SK-N-SH (cell line): ENCODE results near the gene RTF2.

Experiments
- CHD2 ChIP-seq: fragments of 150-350 bp; IDR thresholded peaks from 2 replicates; pipeline ENCODE4 v1.6.1; 2018; ENCODE audit warnings: low read length; ENCODE audit not compliant: partially characterized antibody
- EP300 ChIP-seq, 2 experiments: IDR thresholded peaks; 2 replicates each; pipeline versions ENCODE4 v1.4.0 to v1.6.1; 2012; ENCODE audit warnings: borderline replicate concordance in 1 of 2, low read depth in 1 of 2, low read length in 1 of 2
- GABPA ChIP-seq: IDR thresholded peaks from 2 replicates; pipeline ENCODE4 v1.4.0; 2012; ENCODE audit warnings: low read depth, mild to moderate bottlenecking
- NFIC ChIP-seq: IDR thresholded peaks from 2 replicates; pipeline ENCODE4 v1.4.0; 2012; ENCODE audit warnings: borderline replicate concordance
- TEAD4 ChIP-seq: IDR thresholded peaks from 2 replicates; pipeline ENCODE4 v1.4.0; 2012; ENCODE audit warnings: mild to moderate bottlenecking, borderline replicate concordance; ENCODE audit not compliant: insufficient read depth
- YY1 ChIP-seq: IDR thresholded peaks from 2 replicates; pipeline ENCODE4 v1.4.0; 2012; ENCODE audit warnings: low read depth, mild to moderate bottlenecking
- TF ChIP-seq, protein P1 (sequence below): IDR thresholded peaks from 2 replicates; pipeline ENCODE4 v1.4.0; 2012; ENCODE audit warnings: low read depth
- TF ChIP-seq, protein P2 (sequence below): IDR thresholded peaks from 2 replicates; pipeline ENCODE4 v1.4.0; 2012; ENCODE audit warnings: low read depth, borderline replicate concordance
- TF ChIP-seq, protein P3 (sequence below): fragments of 150-350 bp; IDR thresholded peaks from 2 replicates; pipeline ENCODE4 v1.6.1; 2017; ENCODE audit warnings: antibody characterized with exemption, low read length, low read depth, borderline replicate concordance
- TF ChIP-seq, protein P4 (sequence below): fragments of 200-600 bp; sonication (generic); IDR thresholded peaks from 2 replicates; pipeline ENCODE4 v1.6.1; 2017; ENCODE audit warnings: antibody characterized with exemption, mild to moderate bottlenecking, moderate library complexity

DNA sequence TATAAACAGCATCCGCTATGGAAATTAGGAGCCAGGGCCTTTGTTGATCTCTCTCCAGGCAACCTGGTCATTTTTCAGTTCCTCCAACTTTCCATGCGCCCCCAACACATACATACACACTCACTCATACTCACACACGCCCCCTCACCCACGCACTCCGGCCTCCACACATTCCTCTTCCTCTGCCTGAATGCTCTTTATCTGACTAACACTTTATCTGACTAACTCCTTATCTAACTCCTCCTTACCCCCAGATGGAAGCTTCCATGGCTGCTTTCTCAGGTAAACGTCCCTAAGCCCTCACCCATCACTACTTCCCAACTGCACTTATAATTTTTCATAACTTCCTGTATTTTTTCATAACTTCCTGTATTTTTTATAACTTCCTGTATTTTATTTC lies 38.9 kb upstream of the RTF2 start:
- TF ChIP-seq, protein P1, sequence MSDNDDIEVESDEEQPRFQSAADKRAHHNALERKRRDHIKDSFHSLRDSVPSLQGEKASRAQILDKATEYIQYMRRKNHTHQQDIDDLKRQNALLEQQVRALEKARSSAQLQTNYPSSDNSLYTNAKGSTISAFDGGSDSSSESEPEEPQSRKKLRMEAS, result no peak
- TF ChIP-seq, protein P2, sequence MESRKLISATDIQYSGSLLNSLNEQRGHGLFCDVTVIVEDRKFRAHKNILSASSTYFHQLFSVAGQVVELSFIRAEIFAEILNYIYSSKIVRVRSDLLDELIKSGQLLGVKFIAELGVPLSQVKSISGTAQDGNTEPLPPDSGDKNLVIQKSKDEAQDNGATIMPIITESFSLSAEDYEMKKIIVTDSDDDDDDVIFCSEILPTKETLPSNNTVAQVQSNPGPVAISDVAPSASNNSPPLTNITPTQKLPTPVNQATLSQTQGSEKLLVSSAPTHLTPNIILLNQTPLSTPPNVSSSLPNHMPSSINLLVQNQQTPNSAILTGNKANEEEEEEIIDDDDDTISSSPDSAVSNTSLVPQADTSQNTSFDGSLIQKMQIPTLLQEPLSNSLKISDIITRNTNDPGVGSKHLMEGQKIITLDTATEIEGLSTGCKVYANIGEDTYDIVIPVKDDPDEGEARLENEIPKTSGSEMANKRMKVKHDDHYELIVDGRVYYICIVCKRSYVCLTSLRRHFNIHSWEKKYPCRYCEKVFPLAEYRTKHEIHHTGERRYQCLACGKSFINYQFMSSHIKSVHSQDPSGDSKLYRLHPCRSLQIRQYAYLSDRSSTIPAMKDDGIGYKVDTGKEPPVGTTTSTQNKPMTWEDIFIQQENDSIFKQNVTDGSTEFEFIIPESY, result no peak
- TF ChIP-seq TEAD4 (no peak), GABPA (peak; percentile 45), YY1 (no peak), NFIC (no peak), CHD2 (no peak), EP300 (IDR thresholded peaks at IDR 0.05; ENCODE audit: borderline replicate concordance in 1 of 2, low read depth in 1 of 2, low read length in 1 of 2) (no peak)
- TF ChIP-seq, protein P3, sequence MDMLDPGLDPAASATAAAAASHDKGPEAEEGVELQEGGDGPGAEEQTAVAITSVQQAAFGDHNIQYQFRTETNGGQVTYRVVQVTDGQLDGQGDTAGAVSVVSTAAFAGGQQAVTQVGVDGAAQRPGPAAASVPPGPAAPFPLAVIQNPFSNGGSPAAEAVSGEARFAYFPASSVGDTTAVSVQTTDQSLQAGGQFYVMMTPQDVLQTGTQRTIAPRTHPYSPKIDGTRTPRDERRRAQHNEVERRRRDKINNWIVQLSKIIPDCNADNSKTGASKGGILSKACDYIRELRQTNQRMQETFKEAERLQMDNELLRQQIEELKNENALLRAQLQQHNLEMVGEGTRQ, result no peak
- TF ChIP-seq, protein P4, sequence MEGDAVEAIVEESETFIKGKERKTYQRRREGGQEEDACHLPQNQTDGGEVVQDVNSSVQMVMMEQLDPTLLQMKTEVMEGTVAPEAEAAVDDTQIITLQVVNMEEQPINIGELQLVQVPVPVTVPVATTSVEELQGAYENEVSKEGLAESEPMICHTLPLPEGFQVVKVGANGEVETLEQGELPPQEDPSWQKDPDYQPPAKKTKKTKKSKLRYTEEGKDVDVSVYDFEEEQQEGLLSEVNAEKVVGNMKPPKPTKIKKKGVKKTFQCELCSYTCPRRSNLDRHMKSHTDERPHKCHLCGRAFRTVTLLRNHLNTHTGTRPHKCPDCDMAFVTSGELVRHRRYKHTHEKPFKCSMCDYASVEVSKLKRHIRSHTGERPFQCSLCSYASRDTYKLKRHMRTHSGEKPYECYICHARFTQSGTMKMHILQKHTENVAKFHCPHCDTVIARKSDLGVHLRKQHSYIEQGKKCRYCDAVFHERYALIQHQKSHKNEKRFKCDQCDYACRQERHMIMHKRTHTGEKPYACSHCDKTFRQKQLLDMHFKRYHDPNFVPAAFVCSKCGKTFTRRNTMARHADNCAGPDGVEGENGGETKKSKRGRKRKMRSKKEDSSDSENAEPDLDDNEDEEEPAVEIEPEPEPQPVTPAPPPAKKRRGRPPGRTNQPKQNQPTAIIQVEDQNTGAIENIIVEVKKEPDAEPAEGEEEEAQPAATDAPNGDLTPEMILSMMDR, result no peak
